HG02852 (cell line): Measurements from ENCODE around the gene NUDT16L1.
"Not testable (repeated sequence)": the region's sequence is repeated elsewhere in the genome, so short reads cannot be mapped to it uniquely, and the experiment has no call there.

Experiments
- ATAC-seq: cut with Tn5 transposase; IDR thresholded peaks from one replicate; pipeline ENCODE4 v1.9.1; 2021; ENCODE audit warnings: mild to moderate bottlenecking, moderate library complexity; ENCODE audit not compliant: unreplicated experiment

Gene NUDT16L1

GRCh38 chr16:4713663-4714501 is 20.5 kb downstream of the NUDT16L1 start:
- ATAC-seq, result no peak

- no peak for ATAC-seq
Measured at GRCh38 chr16:4714996-4715395, 21.6 kb downstream of the NUDT16L1 start.

- ATAC-seq, result no peak
Measured at GRCh38 chr16:4718466-4718865, 25.1 kb downstream of the NUDT16L1 start.

GRCh38 chr16:4723071-4723767 is 29.9 kb downstream of the NUDT16L1 start:
- ATAC-seq, result no peak

- ATAC-seq, result no peak
Measured at GRCh38 chr16:4724661-4725270, 31.4 kb downstream of the NUDT16L1 start.

GRCh38 chr16:4726616-4727015 is 33.3 kb downstream of the NUDT16L1 start:
- ATAC-seq, result no peak

- ATAC-seq, result no peak
Measured at GRCh38 chr16:4728676-4729075, 35.3 kb downstream of the NUDT16L1 start.

- ATAC-seq, result no peak
Measured at GRCh38 chr16:4729876-4730275, 36.5 kb downstream of the NUDT16L1 start.

GRCh38 chr16:4733211-4733742 is 39.9 kb downstream of the NUDT16L1 start:
- no peak for ATAC-seq

- ATAC-seq, result peak; percentile 9
Measured at GRCh38 chr16:4733747-4734062, 40.3 kb downstream of the NUDT16L1 start.

- peak; percentile 81 for ATAC-seq
Measured at GRCh38 chr16:4734063-4734729, 40.8 kb downstream of the NUDT16L1 start, which contains the start of the genes ANKS3 and DNAAF8. Gene ANKS3 (minus strand): TSS chr16:4734271. CDS start chr16:4730149, 4,122 bp downstream. Gene DNAAF8 (plus strand): TSS chr16:4734537. CDS start chr16:4736515, 1,978 bp downstream.

GRCh38 chr16:4734730-4735535 is 41.6 kb downstream of the NUDT16L1 start:
- ATAC-seq, result peak; percentile 54

GRCh38 chr16:4736546-4736945 is 43.2 kb downstream of the NUDT16L1 start:
- no peak for ATAC-seq

- no peak for ATAC-seq
Measured at GRCh38 chr16:4737545-4737944, 44.2 kb downstream of the NUDT16L1 start.

GRCh38 chr16:4738370-4738769 is 45.0 kb downstream of the NUDT16L1 start:
- not testable (repeated sequence) for ATAC-seq

- no peak for ATAC-seq
Measured at GRCh38 chr16:4743226-4743878, 50.0 kb downstream of the NUDT16L1 start.

- ATAC-seq, result no peak
Measured at GRCh38 chr16:4744555-4745273, 51.4 kb downstream of the NUDT16L1 start.

- ATAC-seq, result no peak
Measured at GRCh38 chr16:4745274-4745569, 51.9 kb downstream of the NUDT16L1 start.
